Measurements from ENCODE around the gene L3MBTL4. TPM values are rescaled to one million over a fixed set of nuclear protein-coding genes. Genes with fewer than 3 reads are reported as not detected.

Gene L3MBTL4
- total and polyA plus RNA-seq, 9 of the 15 experiments (the other 6 are each of a cell fraction or from before 2014, with no cell fraction given) = not detected

DNA sequence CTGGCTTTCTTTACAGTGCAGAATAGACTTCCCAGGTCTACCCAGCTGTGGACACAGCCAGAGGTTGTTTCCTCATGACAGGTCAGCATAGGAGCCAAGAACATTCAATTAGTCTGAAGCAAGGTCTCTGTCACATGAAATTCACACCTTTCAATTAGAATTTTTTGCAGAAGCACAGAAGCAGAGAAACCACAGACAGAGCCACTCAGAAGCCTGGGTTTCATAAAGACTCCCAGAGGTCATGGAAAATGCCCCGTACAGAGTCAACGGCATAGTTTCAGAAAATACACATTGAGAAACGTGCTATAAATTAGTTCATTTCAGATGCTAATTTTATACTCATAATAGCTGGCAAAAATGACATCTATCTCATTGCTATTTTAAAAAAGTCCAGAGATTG is 432.4 kb downstream of the L3MBTL4 start:
- no peak for DNase-seq (ENCODE audit: extremely low read depth in 1 of 4, low spot score in 3 of 4)
- H3K4me3 ChIP-seq = no peak overlapping the region
- ATAC-seq = no peak
- no peaks in the 10 kb centered on the region for H3K27me3 ChIP-seq (ENCODE audit: control insufficient read depth in 2 of 2, insufficient read depth in 2 of 2, low read length in 2 of 2)
- H3K9ac ChIP-seq (ENCODE audit: insufficient read depth in 1 of 2, low read depth in 2 of 2, low read length in 2 of 2) = no peak overlapping the region
- ChIA-PET POLR2A (no interaction called here), CTCF (ENCODE audit: low intra/inter-chr PET ratio) (no interaction called here)
- no peak overlapping the region for H2AFZ ChIP-seq (ENCODE audit: low read depth, low read length)
- no peak overlapping the region for H3K27ac ChIP-seq (ENCODE audit: extremely low read depth, low read depth, low read length)
- H3K9me3 ChIP-seq (replicated peaks; ENCODE audit: control insufficient read depth, insufficient read depth, low read depth, low read length) = no peaks in the 10 kb centered on the region; the same call in 1 of the 2 replicates
- no peaks in the 10 kb centered on the region for H3K4me1 ChIP-seq (replicated peaks in 1 of 2; ENCODE audit: control insufficient read depth in 2 of 2, insufficient read depth in 2 of 2, low read length in 2 of 2)
- H3K79me2 ChIP-seq (ENCODE audit: control insufficient read depth, insufficient read depth, low read length) = no peaks in the 10 kb centered on the region
- H3K9me1 ChIP-seq (ENCODE audit: control insufficient read depth, insufficient read depth, low read length) = no peaks in the 10 kb centered on the region
- no peak for FAIRE-seq
- WGBS (ENCODE audit: insufficient coverage, low coverage, missing lambda C conversion rate) = 0% methylated on average over 3 of the region's 3 CpGs
- TF ChIP-seq ZNF57 (CRISPR knock-in tag; IDR thresholded peaks at IDR 0.05) (no peak), NUFIP1 (IDR thresholded peaks at IDR 0.05; ENCODE audit: partially characterized antibody) (no peak), PHTF2 (CRISPR knock-in tag; IDR thresholded peaks at IDR 0.05) (no peak), ZBTB34 (CRISPR knock-in tag; IDR thresholded peaks at IDR 0.05) (no peak), TGIF2 (CRISPR knock-in tag; IDR thresholded peaks at IDR 0.05) (no peak), PURB (CRISPR knock-in tag; IDR thresholded peaks at IDR 0.05; ENCODE audit: low read depth) (no peak)
- no TSS peak for BruUV-seq (replicated peaks)
- intact Hi-C loops (cut with micrococcal nuclease) (no loop called here), in situ Hi-C loops (cut with MboI) (no loop called here)
- H4K20me1 ChIP-seq (replicated peaks; ENCODE audit: control insufficient read depth, insufficient read depth, low read length) = no peaks in the 10 kb centered on the region
- H3K36me3 ChIP-seq (ENCODE audit: control insufficient read depth, insufficient read depth, low read length) = no peaks in the 10 kb centered on the region
- no peak overlapping the region for H3K4me2 ChIP-seq (ENCODE audit: insufficient read depth, low read length)

All from K562 (cell line).